Mesothelial cell of epicardium (in vitro differentiated cells): ENCODE measurements around the gene IGFBPL1. TPM values are rescaled to one million over a fixed set of nuclear protein-coding genes. Genes with fewer than 3 reads are reported as not detected.

Experiments used
- DNase-seq, 2 experiments: peaks; one replicate each; pipeline ENCODE4 v3.0.0; 2021; ENCODE audit warnings: low spot score in 2 of 2; ENCODE audit not compliant: unreplicated experiment in 2 of 2
- H3K27ac Mint-ChIP-seq: 2 replicates; pipeline ENCODE4 v1.8.0; 2021; ENCODE audit warnings: mixed read lengths
- H3K27me3 Mint-ChIP-seq: 2 replicates; pipeline ENCODE4 v1.8.0; 2021; ENCODE audit warnings: low read depth, mixed read lengths
- H3K36me3 Mint-ChIP-seq: 2 replicates; pipeline ENCODE4 v1.8.0; 2021; ENCODE audit warnings: mixed read lengths
- H3K4me1 Mint-ChIP-seq: 2 replicates; pipeline ENCODE4 v1.8.0; 2021; ENCODE audit warnings: mixed read lengths
- H3K4me3 Mint-ChIP-seq: 2 replicates; pipeline ENCODE4 v1.8.0; 2021; ENCODE audit warnings: mild to moderate bottlenecking, moderate library complexity, mixed read lengths
- H3K9me3 Mint-ChIP-seq: 2 replicates; pipeline ENCODE4 v1.8.0; 2021; ENCODE audit warnings: mixed read lengths
- total RNA-seq: library from RNA; stranded (reverse); gene quantifications from 3 replicates; pipeline ENCODE4 v1.2.1, GENCODE V29; 2021
- TF ChIP-seq, protein P1 (sequence below): fragments of 200-600 bp; sonication (generic); IDR thresholded peaks from one replicate; pipeline ENCODE4 v1.5.0; 2021; ENCODE audit warnings: antibody characterized with exemption; ENCODE audit not compliant: unreplicated experiment

IGFBPL1 gene
- total RNA-seq, 1 donor from 2014 or later = 0.34 TPM

DNA sequence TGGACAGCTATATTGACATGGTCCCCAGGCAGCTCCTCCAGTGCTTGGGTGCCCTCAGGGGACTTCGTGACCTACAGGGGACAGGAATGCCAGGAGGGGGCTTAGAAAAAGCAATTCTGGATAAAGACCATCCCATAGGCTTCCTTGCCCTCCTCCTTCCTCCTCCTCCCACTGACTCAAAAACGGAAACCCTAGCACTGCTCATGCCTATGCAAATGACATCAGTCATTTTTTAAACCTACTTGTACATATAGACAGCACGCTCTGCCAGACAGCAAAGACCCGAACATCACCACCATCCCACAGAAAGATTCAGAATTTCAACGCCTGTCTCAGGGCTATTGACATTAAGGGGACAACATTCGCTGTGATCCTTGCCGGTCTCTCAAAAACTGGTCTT lies 11.0 kb downstream of the IGFBPL1 start:
- TF ChIP-seq, protein P1, sequence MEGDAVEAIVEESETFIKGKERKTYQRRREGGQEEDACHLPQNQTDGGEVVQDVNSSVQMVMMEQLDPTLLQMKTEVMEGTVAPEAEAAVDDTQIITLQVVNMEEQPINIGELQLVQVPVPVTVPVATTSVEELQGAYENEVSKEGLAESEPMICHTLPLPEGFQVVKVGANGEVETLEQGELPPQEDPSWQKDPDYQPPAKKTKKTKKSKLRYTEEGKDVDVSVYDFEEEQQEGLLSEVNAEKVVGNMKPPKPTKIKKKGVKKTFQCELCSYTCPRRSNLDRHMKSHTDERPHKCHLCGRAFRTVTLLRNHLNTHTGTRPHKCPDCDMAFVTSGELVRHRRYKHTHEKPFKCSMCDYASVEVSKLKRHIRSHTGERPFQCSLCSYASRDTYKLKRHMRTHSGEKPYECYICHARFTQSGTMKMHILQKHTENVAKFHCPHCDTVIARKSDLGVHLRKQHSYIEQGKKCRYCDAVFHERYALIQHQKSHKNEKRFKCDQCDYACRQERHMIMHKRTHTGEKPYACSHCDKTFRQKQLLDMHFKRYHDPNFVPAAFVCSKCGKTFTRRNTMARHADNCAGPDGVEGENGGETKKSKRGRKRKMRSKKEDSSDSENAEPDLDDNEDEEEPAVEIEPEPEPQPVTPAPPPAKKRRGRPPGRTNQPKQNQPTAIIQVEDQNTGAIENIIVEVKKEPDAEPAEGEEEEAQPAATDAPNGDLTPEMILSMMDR = no peak
- no peak overlapping the region for H3K4me3 Mint-ChIP-seq
- H3K27me3 Mint-ChIP-seq = peaks cover 31% of the 10 kb centered on the region
- no peaks in the 10 kb centered on the region for H3K36me3 Mint-ChIP-seq
- no peaks in the 10 kb centered on the region for H3K9me3 Mint-ChIP-seq
- peaks cover 3% of the 10 kb centered on the region for H3K4me1 Mint-ChIP-seq
- no peak for DNase-seq
- no peak overlapping the region for H3K27ac Mint-ChIP-seq

DNA sequence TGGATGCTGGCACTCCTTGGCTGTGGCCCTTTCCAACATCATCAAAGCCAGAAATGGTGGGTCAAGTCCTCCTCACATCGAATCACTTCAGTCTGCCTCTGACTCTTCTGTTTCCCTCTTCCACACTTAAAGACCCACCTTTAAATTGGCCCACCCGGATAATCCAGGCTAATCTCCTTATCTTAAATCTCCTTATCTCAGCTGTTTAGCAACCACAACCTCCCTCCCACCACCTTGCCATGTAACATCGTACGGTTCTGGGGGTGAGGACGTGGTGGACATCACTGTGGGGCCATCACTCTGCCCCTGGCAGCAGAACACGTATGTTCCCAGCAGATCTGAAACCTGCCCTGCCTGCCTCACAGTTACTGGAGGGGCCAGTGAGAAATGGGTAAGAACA lies 11.5 kb downstream of the IGFBPL1 start:
- Mint-ChIP-seq H3K9me3 (no peaks in the 10 kb centered on the region), H3K36me3 (no peaks in the 10 kb centered on the region), H3K4me3 (no peak overlapping the region), H3K27ac (no peak overlapping the region), H3K4me1 (peaks cover 3% of the 10 kb centered on the region), H3K27me3 (peaks cover 27% of the 10 kb centered on the region)
- TF ChIP-seq, protein P1 = no peak
- DNase-seq = no peak

DNA sequence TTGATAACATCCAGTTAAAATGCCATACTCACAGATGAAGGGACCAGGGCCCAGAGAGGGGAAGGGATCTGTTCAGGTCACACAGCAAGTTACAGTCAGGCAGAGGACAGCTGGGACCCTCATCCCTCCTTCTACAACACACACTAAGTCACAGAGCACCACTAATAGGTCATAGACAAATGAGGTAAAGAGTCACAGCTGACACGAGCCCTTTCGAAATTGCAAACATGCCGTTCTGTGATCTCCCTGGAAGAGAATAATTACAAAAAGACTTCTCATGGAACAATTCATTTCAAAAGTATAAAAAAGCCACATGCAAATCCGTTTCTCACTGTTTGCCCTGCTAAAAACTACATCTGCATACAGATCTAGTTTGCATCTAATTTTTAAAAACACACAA lies 15.5 kb downstream of the IGFBPL1 start:
- Mint-ChIP-seq H3K36me3 (no peaks in the 10 kb centered on the region), H3K27ac (no peak overlapping the region), H3K9me3 (no peaks in the 10 kb centered on the region), H3K4me3 (no peak overlapping the region), H3K27me3 (peaks cover 34% of the 10 kb centered on the region), H3K4me1 (peaks cover 3% of the 10 kb centered on the region)
- TF ChIP-seq, protein P1 = no peak
- no peak for DNase-seq

DNA sequence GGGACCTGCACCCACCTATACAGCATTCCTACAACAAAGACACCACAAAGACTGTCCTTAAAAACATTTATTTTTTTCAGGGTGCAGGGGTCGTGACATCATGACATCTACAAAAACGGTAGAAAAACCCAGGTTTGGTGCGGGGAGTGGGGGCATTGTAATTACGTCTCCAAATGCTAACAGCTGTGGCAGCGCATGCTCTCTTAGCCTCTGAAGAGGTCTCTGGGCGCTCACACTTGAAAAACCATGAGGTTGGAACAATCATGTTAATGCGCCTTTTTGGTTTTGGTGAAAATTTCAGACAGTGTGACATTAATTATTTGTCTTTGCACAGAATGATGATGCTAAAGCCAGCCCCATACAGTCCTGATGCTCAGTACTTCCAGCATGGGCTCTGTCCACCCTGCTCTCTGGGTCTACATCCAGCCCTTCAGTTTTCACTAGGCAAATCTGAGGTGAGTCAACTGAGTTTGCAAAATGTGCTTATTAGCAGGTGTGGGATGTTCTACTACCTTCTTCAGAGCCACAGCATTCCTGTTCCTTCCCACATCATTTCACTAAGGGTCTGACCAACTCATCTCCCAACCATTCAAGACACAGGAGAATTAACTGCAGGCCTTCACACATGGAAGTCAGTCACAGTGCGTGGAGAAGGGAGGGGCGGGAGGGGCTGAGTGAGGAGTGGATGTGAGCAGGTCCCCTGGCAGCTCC lies 17.6 kb downstream of the IGFBPL1 start:
- TF ChIP-seq, protein P1 = no peak
- no peak overlapping the region for H3K27ac Mint-ChIP-seq
- H3K4me1 Mint-ChIP-seq = no peaks in the 10 kb centered on the region
- no peak overlapping the region for H3K4me3 Mint-ChIP-seq
- peaks cover 31% of the 10 kb centered on the region for H3K27me3 Mint-ChIP-seq
- H3K36me3 Mint-ChIP-seq = no peaks in the 10 kb centered on the region
- no peaks in the 10 kb centered on the region for H3K9me3 Mint-ChIP-seq
- no peak for DNase-seq

DNA sequence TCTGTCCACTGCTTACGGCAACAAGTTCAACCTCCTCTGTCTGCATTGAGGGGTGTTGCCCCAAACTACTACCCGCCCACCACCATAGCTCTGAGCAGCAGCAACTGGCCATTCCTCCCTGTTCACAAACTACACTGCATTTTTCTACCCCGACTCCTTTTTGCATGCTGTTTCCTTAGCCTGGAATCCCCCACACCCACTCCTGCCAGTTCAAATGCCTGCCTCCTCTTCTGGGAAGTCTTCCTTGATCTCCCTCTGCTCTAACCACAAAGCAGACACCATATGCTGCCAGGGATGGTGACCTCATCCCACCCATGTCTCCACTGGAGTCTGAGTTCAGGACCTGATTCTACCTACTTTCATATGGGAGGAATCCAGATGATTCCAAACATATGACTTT lies 18.5 kb downstream of the IGFBPL1 start:
- no peak for DNase-seq
- TF ChIP-seq, protein P1 = no peak
- no peak overlapping the region for H3K27ac Mint-ChIP-seq
- peaks cover 31% of the 10 kb centered on the region for H3K27me3 Mint-ChIP-seq
- no peak overlapping the region for H3K4me3 Mint-ChIP-seq
- H3K9me3 Mint-ChIP-seq = no peaks in the 10 kb centered on the region
- H3K4me1 Mint-ChIP-seq = no peaks in the 10 kb centered on the region
- no peaks in the 10 kb centered on the region for H3K36me3 Mint-ChIP-seq

DNA sequence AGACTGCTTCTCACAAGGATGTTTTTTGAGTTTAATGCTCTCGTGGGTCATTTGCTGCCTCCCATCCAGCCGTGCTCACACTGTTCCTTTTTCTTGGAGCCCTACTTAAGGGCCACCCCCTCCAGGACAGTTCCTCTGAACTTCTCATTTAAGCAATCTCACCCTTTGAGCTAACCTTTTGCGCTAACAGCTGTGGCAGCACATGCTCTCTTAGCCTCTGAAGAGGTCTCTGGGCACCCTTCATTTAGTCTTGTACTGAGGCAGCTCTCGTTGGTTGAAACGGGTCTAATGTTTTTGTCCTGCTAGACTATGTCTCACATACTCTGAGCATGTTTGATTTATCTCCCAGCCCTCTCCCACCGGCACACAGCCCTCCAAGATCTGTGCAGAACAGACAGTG lies 19.9 kb downstream of the IGFBPL1 start:
- no peak for DNase-seq
- no peaks in the 10 kb centered on the region for H3K4me1 Mint-ChIP-seq
- no peak overlapping the region for H3K4me3 Mint-ChIP-seq
- no peaks in the 10 kb centered on the region for H3K9me3 Mint-ChIP-seq
- no peak overlapping the region for H3K27ac Mint-ChIP-seq
- peaks cover 3% of the 10 kb centered on the region for H3K36me3 Mint-ChIP-seq
- TF ChIP-seq, protein P1 = no peak
- H3K27me3 Mint-ChIP-seq = peaks cover 32% of the 10 kb centered on the region
